NB4 (cell line): Measurements from ENCODE around the gene CCDC28B.

Experiments used
- DNase-seq: peaks from one replicate; pipeline ENCODE4 v3.0.0; 2010; ENCODE audit warnings: low read depth
- H3K4me3 ChIP-seq: one replicate; pipeline ENCODE4 v1.5.1; 2011; ENCODE audit warnings: mild to moderate bottlenecking, low read depth, low read length, moderate library complexity
- CTCF ChIP-seq: IDR thresholded peaks from one replicate; pipeline ENCODE4 v1.5.1; 2012; ENCODE audit warnings: low read depth, low read length
- MYC ChIP-seq: IDR thresholded peaks from 2 replicates; pipeline ENCODE4 v1.6.1; 2011; ENCODE audit warnings: low read depth, low read length
- POLR2A ChIP-seq: IDR thresholded peaks from 2 replicates; pipeline ENCODE4 v1.6.1; 2011; ENCODE audit warnings: mild to moderate bottlenecking; ENCODE audit not compliant: insufficient read length; ENCODE audit errors: extremely low read depth
- TF ChIP-seq, protein P1 (sequence below): IDR thresholded peaks from 2 replicates; pipeline ENCODE4 v1.6.1; 2011; ENCODE audit warnings: low read depth, low read length

Gene CCDC28B

GRCh38 chr1:32215629-32216480 lies 15.5 kb downstream of the CCDC28B start:
- TF ChIP-seq, protein P1, sequence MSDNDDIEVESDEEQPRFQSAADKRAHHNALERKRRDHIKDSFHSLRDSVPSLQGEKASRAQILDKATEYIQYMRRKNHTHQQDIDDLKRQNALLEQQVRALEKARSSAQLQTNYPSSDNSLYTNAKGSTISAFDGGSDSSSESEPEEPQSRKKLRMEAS: no peak
- no peak for TF ChIP-seq MYC
- TF ChIP-seq CTCF: peak; percentile 72
- H3K4me3 ChIP-seq: no peak overlapping the region
- DNase-seq: peak; percentile 68

DNA sequence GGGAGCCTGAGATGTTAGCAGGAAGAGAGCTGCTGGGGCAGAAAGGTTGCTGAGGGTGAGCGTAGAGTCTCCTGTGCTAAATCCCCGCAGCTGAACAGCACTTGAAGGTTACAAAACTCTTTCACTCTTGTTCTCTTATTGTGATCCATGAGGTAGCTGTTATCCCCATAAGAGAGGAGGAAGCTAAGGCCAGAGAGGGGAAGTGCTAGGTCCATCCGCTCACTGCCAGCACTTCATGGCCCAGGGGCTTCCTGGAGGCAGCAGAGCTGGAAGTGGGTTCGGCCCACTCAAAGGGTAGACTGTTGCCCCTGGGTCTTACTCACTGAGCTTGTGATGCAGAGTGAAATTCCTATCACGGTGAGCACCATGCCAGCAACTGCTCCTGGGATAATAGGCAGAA lies 16.2 kb downstream of the CCDC28B start:
- TF ChIP-seq POLR2A (no peak), MYC (no peak), CTCF (no peak)
- TF ChIP-seq, protein P1: no peak
- DNase-seq: no peak
- H3K4me3 ChIP-seq: no peak overlapping the region

- TF ChIP-seq POLR2A: no peak
- TF ChIP-seq CTCF: no peak
- TF ChIP-seq MYC: no peak
- TF ChIP-seq, protein P1: no peak
- DNase-seq: no peak
- no peak overlapping the region for H3K4me3 ChIP-seq
These were observed 18.6 kb downstream of the CCDC28B start for GRCh38 chr1:32219022-32219421.

- TF ChIP-seq CTCF (no peak), POLR2A (no peak), MYC (no peak)
- TF ChIP-seq, protein P1: no peak
- H3K4me3 ChIP-seq: peak overlapping the region; percentile 95
- DNase-seq: no peak
These were observed 20.6 kb downstream of the CCDC28B start for GRCh38 chr1:32220746-32221580.

GRCh38 chr1:32221581-32221979 lies 21.2 kb downstream of the CCDC28B start:
- DNase-seq: no peak
- TF ChIP-seq, protein P1: no peak
- TF ChIP-seq POLR2A: no peak
- no peak for TF ChIP-seq CTCF
- no peak for TF ChIP-seq MYC
- peak overlapping the region; percentile 95 for H3K4me3 ChIP-seq
